Thyroid gland (tissue), 4 donors: Measurements from ENCODE around the gene C22orf15. TPM values are rescaled to one million over a fixed set of nuclear protein-coding genes. Genes with fewer than 3 reads are reported as not detected.
A peak's percentile ranks its signal among the peaks of the same experiment; 100 is the strongest.
"Not testable (repeated sequence)": the region's sequence is repeated elsewhere in the genome, so short reads cannot be mapped to it uniquely, and the experiment has no call there.

Experiments used
- DNase-seq, 2 donors: peaks; one replicate each; pipeline ENCODE4 v3.0.0-alpha.2; 2019
- H3K27ac ChIP-seq, 3 donors: fragments of 200-600 bp; sonication (generic); 1 replicate in 2 of 3; 2 replicates in 1 of 3; pipeline ENCODE4 v1.5.1; 2016 to 2019; ENCODE audit warnings: mild to moderate bottlenecking in 1 of 3, moderate library complexity in 1 of 3
- H3K27me3 ChIP-seq: fragments of 200-600 bp; sonication (generic); one replicate; pipeline ENCODE4 v1.5.1; 2019
- H3K36me3 ChIP-seq, 2 donors: fragments of 200-600 bp; sonication (generic); one replicate each; pipeline ENCODE4 v1.5.1; 2016 to 2019
- H3K4me1 ChIP-seq, 2 donors: fragments of 200-600 bp; sonication (generic); one replicate each; pipeline ENCODE4 v1.5.1; 2017 to 2019
- H3K4me3 ChIP-seq, 3 donors: fragments of 200-600 bp; sonication (generic); replicated peaks in 1 of 3; 1 replicate in 2 of 3; 2 replicates in 1 of 3; pipeline ENCODE4 v1.5.1; 2016; ENCODE audit warnings: mild to moderate bottlenecking in 1 of 3
- H3K9me3 ChIP-seq: fragments of 200-600 bp; sonication (generic); one replicate; pipeline ENCODE4 v1.5.1; 2017
- CTCF ChIP-seq, 6 experiments: fragments of 200-600 bp in 3 of 6; fragments of 450-650 bp in 3 of 6; sonication (generic) in 3 of 6; IDR thresholded peaks; one replicate each; pipeline ENCODE4 v1.5.1; 2016 to 2019; ENCODE audit warnings: antibody characterized with exemption in 6 of 6, mild to moderate bottlenecking in 2 of 6, inconsistent platforms in 1 of 6, moderate library complexity in 1 of 6
- POLR2A ChIP-seq, 2 donors: fragments of 450-650 bp; IDR thresholded peaks; one replicate each; pipeline ENCODE4 v1.6.1; 2017; ENCODE audit warnings: antibody characterized with exemption in 2 of 2, mild to moderate bottlenecking in 2 of 2, moderate library complexity in 1 of 2
- WGBS, 2 donors: methylation state at CpG; one replicate each; pipeline ENCODE4 v1.1.5; 2017; 5-methylcytosine and 5-hydroxymethylcytosine counted together
- intact Hi-C: fragments of 100-400 bp; cut with DNase I; formaldehyde crosslinking; loops from one replicate; pipeline ENCODE4 v1.15.1; 2023
- total RNA-seq, 4 donors: library from RNA; depleted of rRNA; stranded (reverse); fragments of >200 nt; gene quantifications; one replicate each; pipeline ENCODE4 v1.2.3, GENCODE V29; 2016

The C22orf15 gene
- total RNA-seq, 4 donors from 2014 or later = not detected

- no peak for TF ChIP-seq CTCF (IDR thresholded peaks at IDR 0.05)
- TF ChIP-seq POLR2A (IDR thresholded peaks at IDR 0.05) = no peak
- Histone ChIP-seq H3K4me3 (no peak overlapping the region), H3K4me1 (peaks cover 3 to 8% of the 10 kb centered on the region in 2 donors), H3K36me3 (no peaks in the 10 kb centered on the region), H3K9me3 (no peaks in the 10 kb centered on the region), H3K27ac (peak overlapping the region in 2 of 3 donors; percentile 15 to 62), H3K27me3 (no peaks in the 10 kb centered on the region)
- no peak for DNase-seq
- intact Hi-C loops = no loop called here
- whole genome bisulfite sequencing, 2 donors = 66 to 84% methylated on average over 2 of the region's 2 CpGs
Measured at GRCh38 chr22:23722724-23723123, 40.1 kb upstream of the C22orf15 start.

GRCh38 chr22:23728108-23728507, 34.7 kb upstream of the C22orf15 start:
- H3K4me1 ChIP-seq, H3K36me3 ChIP-seq, intact Hi-C loops, DNase-seq, H3K4me3 ChIP-seq, H3K27ac ChIP-seq, H3K9me3 ChIP-seq, H3K27me3 ChIP-seq: not testable (repeated sequence)
- WGBS, 2 donors = 59 to 77% methylated on average over 3 to 4 of the region's 4 CpGs

- H3K27ac ChIP-seq = no peak overlapping the region
- H3K4me3 ChIP-seq = no peak overlapping the region
- H3K9me3 ChIP-seq = no peaks in the 10 kb centered on the region
- intact Hi-C loops = no loop called here
- DNase-seq = no peak
- no peaks in the 10 kb centered on the region for H3K36me3 ChIP-seq
- H3K27me3 ChIP-seq = no peaks in the 10 kb centered on the region
- TF ChIP-seq CTCF (IDR thresholded peaks at IDR 0.05) (no peak), POLR2A (IDR thresholded peaks at IDR 0.05) (no peak)
- H3K4me1 ChIP-seq = no peaks in the 10 kb centered on the region
Measured at GRCh38 chr22:23737696-23738095, 25.1 kb upstream of the C22orf15 start.

GRCh38 chr22:23742505-23743264, 20.1 kb upstream of the C22orf15 start:
- 60 to 61% methylated on average over 6 to 7 of the region's 7 CpGs for WGBS, 2 donors
- H3K36me3 ChIP-seq = peaks cover 13 to 18% of the 10 kb centered on the region in 2 donors

GRCh38 chr22:23743303-23743705, 19.5 kb upstream of the C22orf15 start:
- Histone ChIP-seq H3K9me3 (no peaks in the 10 kb centered on the region), H3K36me3 (peaks cover 13 to 18% of the 10 kb centered on the region in 2 donors), H3K27me3 (no peaks in the 10 kb centered on the region), H3K4me1 (no peaks in the 10 kb centered on the region), H3K27ac (no peak overlapping the region), H3K4me3 (no peak overlapping the region)
- TF ChIP-seq CTCF (IDR thresholded peaks at IDR 0.05) (no peak), POLR2A (IDR thresholded peaks at IDR 0.05) (no peak)
- no peak for DNase-seq
- intact Hi-C loops = no loop called here
- WGBS, 2 donors = 95 to 100% methylated on average over 2 of the region's 2 CpGs

More at GRCh38 chr22:23742505-23743264, 20.1 kb upstream of the C22orf15 start:
- Histone ChIP-seq H3K27me3 (no peaks in the 10 kb centered on the region), H3K9me3 (no peaks in the 10 kb centered on the region), H3K4me1 (no peaks in the 10 kb centered on the region), H3K27ac (no peak overlapping the region), H3K4me3 (no peak overlapping the region)
- peak; percentile 41 to 47 for DNase-seq
- TF ChIP-seq POLR2A (IDR thresholded peaks at IDR 0.05) = no peak
- intact Hi-C loops = no loop called here

GRCh38 chr22:23744001-23744400, 18.8 kb upstream of the C22orf15 start:
- Histone ChIP-seq H3K4me3 (no peak overlapping the region), H3K9me3 (no peaks in the 10 kb centered on the region), H3K27ac (no peak overlapping the region), H3K27me3 (no peaks in the 10 kb centered on the region), H3K36me3 (peaks cover 13 to 18% of the 10 kb centered on the region in 2 donors), H3K4me1 (no peaks in the 10 kb centered on the region)
- WGBS, 2 donors = 95 to 99% methylated on average over 11 to 13 of the region's 13 CpGs
- TF ChIP-seq POLR2A (IDR thresholded peaks at IDR 0.05) = no peak
- TF ChIP-seq CTCF (IDR thresholded peaks at IDR 0.05) = no peak
- intact Hi-C loops = no loop called here
- no peak for DNase-seq
